Muscle layer of colon (tissue), 2 donors: ENCODE data around the gene PLEKHA8.

Source experiments
- H3K27ac ChIP-seq: one replicate; pipeline ENCODE4 v1.7.0; 2013; ENCODE audit warnings: low read depth, mild to moderate bottlenecking, low read length, moderate library complexity
- H3K27me3 ChIP-seq, 2 donors: one replicate each; pipeline ENCODE4 v1.7.0; 2013; ENCODE audit warnings: low read length in 2 of 2, mild to moderate bottlenecking in 2 of 2; ENCODE audit not compliant: insufficient read depth in 2 of 2, control insufficient read depth in 1 of 2
- H3K36me3 ChIP-seq: one replicate; pipeline ENCODE4 v1.7.0; 2013; ENCODE audit warnings: mild to moderate bottlenecking, low read length; ENCODE audit not compliant: insufficient read depth
- H3K4me1 ChIP-seq: one replicate; pipeline ENCODE4 v1.7.0; 2013; ENCODE audit warnings: mild to moderate bottlenecking, low read length; ENCODE audit not compliant: insufficient read depth
- H3K4me3 ChIP-seq, 2 donors: one replicate each; pipeline ENCODE4 v1.7.0; 2013; ENCODE audit warnings: low read length in 2 of 2, low read depth in 1 of 2, mild to moderate bottlenecking in 1 of 2, moderate library complexity in 1 of 2
- H3K9ac ChIP-seq: one replicate; pipeline ENCODE4 v1.7.0; 2013; ENCODE audit warnings: low read length
- H3K9me3 ChIP-seq: one replicate; pipeline ENCODE4 v1.7.0; 2013; ENCODE audit warnings: mild to moderate bottlenecking, low read length
- donor health status: abdominal sarcoma.
- donor health status: Adenocarcinoma of cecum.

The PLEKHA8 gene

GRCh38 chr7:30069096-30069867 is 41.1 kb downstream of the PLEKHA8 start:
- no peaks in the 10 kb centered on the region for H3K4me1 ChIP-seq
- H3K27me3 ChIP-seq: no peaks in the 10 kb centered on the region
- H3K36me3 ChIP-seq: peaks cover 6% of the 10 kb centered on the region
- no peak overlapping the region for H3K27ac ChIP-seq
- no peak overlapping the region for H3K4me3 ChIP-seq
- H3K9me3 ChIP-seq: no peaks in the 10 kb centered on the region
- no peak overlapping the region for H3K9ac ChIP-seq

- Histone ChIP-seq H3K27me3 (no peaks in the 10 kb centered on the region), H3K4me3 (no peak overlapping the region), H3K9me3 (no peaks in the 10 kb centered on the region), H3K4me1 (no peaks in the 10 kb centered on the region), H3K27ac (no peak overlapping the region), H3K36me3 (peaks cover 6% of the 10 kb centered on the region), H3K9ac (no peak overlapping the region)
Measured at GRCh38 chr7:30070052-30070451, 41.8 kb downstream of the PLEKHA8 start.

GRCh38 chr7:30072735-30073134 is 44.5 kb downstream of the PLEKHA8 start:
- Histone ChIP-seq H3K27ac (no peak overlapping the region), H3K9me3 (no peaks in the 10 kb centered on the region), H3K9ac (no peak overlapping the region), H3K4me3 (no peak overlapping the region), H3K36me3 (no peaks in the 10 kb centered on the region), H3K4me1 (no peaks in the 10 kb centered on the region), H3K27me3 (no peaks in the 10 kb centered on the region)

GRCh38 chr7:30074422-30075030 is 46.3 kb downstream of the PLEKHA8 start:
- no peaks in the 10 kb centered on the region for H3K27me3 ChIP-seq
- H3K36me3 ChIP-seq: peaks cover 11% of the 10 kb centered on the region
- no peak overlapping the region for H3K27ac ChIP-seq
- no peak overlapping the region for H3K9ac ChIP-seq
- H3K9me3 ChIP-seq: no peaks in the 10 kb centered on the region
- H3K4me3 ChIP-seq: no peak overlapping the region
- no peaks in the 10 kb centered on the region for H3K4me1 ChIP-seq

GRCh38 chr7:30076411-30076810 is 48.2 kb downstream of the PLEKHA8 start:
- no peak overlapping the region for H3K4me3 ChIP-seq
- peaks cover 11% of the 10 kb centered on the region for H3K36me3 ChIP-seq
- no peaks in the 10 kb centered on the region for H3K27me3 ChIP-seq
- H3K4me1 ChIP-seq: no peaks in the 10 kb centered on the region
- no peak overlapping the region for H3K9ac ChIP-seq
- no peaks in the 10 kb centered on the region for H3K9me3 ChIP-seq
- no peak overlapping the region for H3K27ac ChIP-seq

GRCh38 chr7:30078280-30078679 is 50.1 kb downstream of the PLEKHA8 start:
- Histone ChIP-seq H3K4me1 (no peaks in the 10 kb centered on the region), H3K27me3 (no peaks in the 10 kb centered on the region), H3K36me3 (peaks cover 11% of the 10 kb centered on the region), H3K9me3 (no peaks in the 10 kb centered on the region), H3K27ac (no peak overlapping the region), H3K9ac (no peak overlapping the region), H3K4me3 (no peak overlapping the region)

GRCh38 chr7:30079880-30080279 is 51.7 kb downstream of the PLEKHA8 start:
- no peaks in the 10 kb centered on the region for H3K4me1 ChIP-seq
- no peak overlapping the region for H3K4me3 ChIP-seq
- H3K9ac ChIP-seq: no peak overlapping the region
- peaks cover 11% of the 10 kb centered on the region for H3K36me3 ChIP-seq
- H3K27me3 ChIP-seq: no peaks in the 10 kb centered on the region
- H3K27ac ChIP-seq: no peak overlapping the region
- H3K9me3 ChIP-seq: no peaks in the 10 kb centered on the region

- Histone ChIP-seq H3K27me3 (no peaks in the 10 kb centered on the region), H3K27ac (no peak overlapping the region), H3K36me3 (peaks cover 11% of the 10 kb centered on the region), H3K4me1 (no peaks in the 10 kb centered on the region), H3K4me3 (no peak overlapping the region), H3K9ac (no peak overlapping the region), H3K9me3 (no peaks in the 10 kb centered on the region)
Measured at GRCh38 chr7:30080818-30081217, 52.6 kb downstream of the PLEKHA8 start.

GRCh38 chr7:30082686-30083085 is 54.5 kb downstream of the PLEKHA8 start:
- Histone ChIP-seq H3K4me3 (no peak overlapping the region), H3K27me3 (no peaks in the 10 kb centered on the region), H3K9me3 (no peaks in the 10 kb centered on the region), H3K36me3 (peaks cover 11% of the 10 kb centered on the region), H3K9ac (no peak overlapping the region), H3K4me1 (no peaks in the 10 kb centered on the region), H3K27ac (no peak overlapping the region)

GRCh38 chr7:30083334-30083733 is 55.1 kb downstream of the PLEKHA8 start:
- H3K9ac ChIP-seq: no peak overlapping the region
- H3K27ac ChIP-seq: no peak overlapping the region
- H3K9me3 ChIP-seq: no peaks in the 10 kb centered on the region
- no peak overlapping the region for H3K4me3 ChIP-seq
- H3K27me3 ChIP-seq: no peaks in the 10 kb centered on the region
- H3K36me3 ChIP-seq: peaks cover 11% of the 10 kb centered on the region
- H3K4me1 ChIP-seq: no peaks in the 10 kb centered on the region

- Histone ChIP-seq H3K9ac (no peak overlapping the region), H3K27ac (no peak overlapping the region), H3K27me3 (no peaks in the 10 kb centered on the region), H3K9me3 (no peaks in the 10 kb centered on the region), H3K4me3 (no peak overlapping the region), H3K4me1 (no peaks in the 10 kb centered on the region), H3K36me3 (peaks cover 4% of the 10 kb centered on the region)
Measured at GRCh38 chr7:30084212-30084611, 56.0 kb downstream of the PLEKHA8 start.

GRCh38 chr7:30086529-30086928 is 58.3 kb downstream of the PLEKHA8 start:
- Histone ChIP-seq H3K36me3 (no peaks in the 10 kb centered on the region), H3K4me3 (no peak overlapping the region), H3K9ac (no peak overlapping the region), H3K9me3 (no peaks in the 10 kb centered on the region), H3K27ac (no peak overlapping the region), H3K27me3 (no peaks in the 10 kb centered on the region), H3K4me1 (no peaks in the 10 kb centered on the region)
